ENCODE data around the gene DNAH17. TPM values are rescaled to one million over a fixed set of nuclear protein-coding genes. Genes with fewer than 3 reads are reported as not detected.

The DNAH17 gene
- total RNA-seq, 1 donor from 2014 or later = not detected

GRCh38 chr17:78393575-78393974 lies 183.6 kb downstream of the DNAH17 start:
- TF ChIP-seq CTCF (IDR thresholded peaks at IDR 0.05) (no peak), EZH2 (IDR thresholded peaks at IDR 0.05) (no peak), EZH2phosphoT487 (IDR thresholded peaks at IDR 0.05) (no peak)
- Histone ChIP-seq H3K27ac (no peak overlapping the region), H2AFZ (replicated peaks) (no peak overlapping the region), H3K4me1 (no peaks in the 10 kb centered on the region), H4K20me1 (ENCODE audit: low read depth) (peaks cover 57% of the 10 kb centered on the region), H3K9me3 (ENCODE audit: low read depth) (no peaks in the 10 kb centered on the region), H3K36me3 (no peaks in the 10 kb centered on the region), H3K9ac (no peak overlapping the region), H3F3A (ENCODE audit: low read depth) (no peaks in the 10 kb centered on the region), H3K4me2 (no peak overlapping the region), H3K27me3 (no peaks in the 10 kb centered on the region), H3K4me3 (no peak overlapping the region), H3K79me2 (ENCODE audit: low read depth) (peaks cover 81% of the 10 kb centered on the region)
- Mint-ChIP-seq H3K36me3 (peaks cover 18% of the 10 kb centered on the region), H3K4me3 (no peak overlapping the region), H3K4me1 (peaks cover 7% of the 10 kb centered on the region), H3K9me3 (no peaks in the 10 kb centered on the region), H3K27ac (no peak overlapping the region), H3K27me3 (ENCODE audit: insufficient read depth, low read depth) (no peaks in the 10 kb centered on the region)
- no peak for DNase-seq (ENCODE audit: low spot score)

GRCh38 chr17:78392295-78392694 lies 184.9 kb downstream of the DNAH17 start:
- no peaks in the 10 kb centered on the region for H3K36me3 ChIP-seq
- no peaks in the 10 kb centered on the region for H3K4me1 ChIP-seq
- H3K9me3 Mint-ChIP-seq = no peaks in the 10 kb centered on the region
- H2AFZ ChIP-seq (replicated peaks) = no peak overlapping the region
- H3K36me3 Mint-ChIP-seq = peaks cover 13% of the 10 kb centered on the region
- H3K27me3 Mint-ChIP-seq (ENCODE audit: insufficient read depth, low read depth) = no peaks in the 10 kb centered on the region
- peaks cover 70% of the 10 kb centered on the region for H4K20me1 ChIP-seq (ENCODE audit: low read depth)
- H3K79me2 ChIP-seq (ENCODE audit: low read depth) = peaks cover 93% of the 10 kb centered on the region
- H3K9ac ChIP-seq = no peak overlapping the region
- no peak for TF ChIP-seq EZH2phosphoT487 (IDR thresholded peaks at IDR 0.05)
- no peak for TF ChIP-seq CTCF (IDR thresholded peaks at IDR 0.05)
- no peak for TF ChIP-seq EZH2 (IDR thresholded peaks at IDR 0.05)
- H3K4me3 ChIP-seq = no peak overlapping the region
- peak overlapping the region; percentile 50 for H3K27ac Mint-ChIP-seq
- no peaks in the 10 kb centered on the region for H3K9me3 ChIP-seq (ENCODE audit: low read depth)
- no peaks in the 10 kb centered on the region for H3K27me3 ChIP-seq
- peaks cover 7% of the 10 kb centered on the region for H3K4me1 Mint-ChIP-seq
- no peak overlapping the region for H3K27ac ChIP-seq
- H3K4me2 ChIP-seq = no peak overlapping the region
- no peak overlapping the region for H3K4me3 Mint-ChIP-seq
- DNase-seq (ENCODE audit: low spot score) = no peak
- H3F3A ChIP-seq (ENCODE audit: low read depth) = no peaks in the 10 kb centered on the region

DNA sequence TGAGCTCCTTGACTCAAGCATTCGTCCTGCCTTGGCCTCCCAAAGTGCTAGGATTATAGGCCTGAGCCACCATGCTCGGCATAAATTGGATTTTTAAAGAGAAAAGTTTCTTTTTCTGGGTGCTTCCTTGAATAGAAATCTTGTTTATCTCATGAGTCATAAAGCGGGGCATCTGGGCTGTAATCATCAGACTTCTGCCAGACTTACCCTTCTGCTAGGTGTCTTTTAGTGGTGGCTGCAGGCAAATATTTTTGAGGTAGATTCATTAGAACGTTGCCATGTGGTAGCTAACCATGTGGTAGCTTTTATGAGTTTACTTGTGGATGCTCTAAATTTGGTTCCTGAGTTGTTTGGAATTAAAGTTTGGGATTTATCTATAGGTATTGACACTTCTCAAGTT lies 185.4 kb downstream of the DNAH17 start:
- Mint-ChIP-seq H3K4me3 (no peak overlapping the region), H3K9me3 (no peaks in the 10 kb centered on the region), H3K27me3 (ENCODE audit: insufficient read depth, low read depth) (no peaks in the 10 kb centered on the region), H3K36me3 (peaks cover 13% of the 10 kb centered on the region), H3K4me1 (peaks cover 8% of the 10 kb centered on the region), H3K27ac (no peak overlapping the region)
- TF ChIP-seq EZH2 (IDR thresholded peaks at IDR 0.05) (no peak), EZH2phosphoT487 (IDR thresholded peaks at IDR 0.05) (no peak), CTCF (IDR thresholded peaks at IDR 0.05) (no peak)
- no peak overlapping the region for H3K4me3 ChIP-seq
- DNase-seq (ENCODE audit: low spot score) = no peak
- H3K4me2 ChIP-seq = no peak overlapping the region
- no peaks in the 10 kb centered on the region for H3K27me3 ChIP-seq
- no peak overlapping the region for H3K9ac ChIP-seq
- H4K20me1 ChIP-seq (ENCODE audit: low read depth) = peaks cover 74% of the 10 kb centered on the region
- no peak overlapping the region for H3K27ac ChIP-seq
- no peaks in the 10 kb centered on the region for H3K9me3 ChIP-seq (ENCODE audit: low read depth)
- no peaks in the 10 kb centered on the region for H3F3A ChIP-seq (ENCODE audit: low read depth)
- no peak overlapping the region for H2AFZ ChIP-seq (replicated peaks)
- no peaks in the 10 kb centered on the region for H3K4me1 ChIP-seq
- H3K79me2 ChIP-seq (ENCODE audit: low read depth) = peaks cover 95% of the 10 kb centered on the region
- no peaks in the 10 kb centered on the region for H3K36me3 ChIP-seq
